OCI-LY7 (cell line): Measurements from ENCODE around the gene DGKH. TPM values are rescaled to one million over a fixed set of nuclear protein-coding genes. Genes with fewer than 3 reads are reported as not detected.

ENCODE experiments used
- BruUV-seq: library from RNA; stranded (reverse); fragments of 400-500 nt; replicated peaks from 2 replicates; lab custom pipeline; 2021; lab: Mats Ljungman, UMichigan
- CTCF ChIA-PET: fragments of 300-600 bp; sonication (Branson Sonifier 250); formaldehyde crosslinking; loops from one replicate; lab custom pipeline; 2022; ENCODE audit warnings: antibody characterized with exemption; ENCODE audit not compliant: unreplicated experiment; lab: Charles Lee
- POLR2A ChIA-PET: fragments of 300-600 bp; sonication (Branson Sonifier 250); formaldehyde crosslinking; loops from one replicate; lab custom pipeline; 2022; ENCODE audit warnings: antibody characterized with exemption; lab: Charles Lee
- DNase-seq: peaks from one replicate; pipeline ENCODE4 v3.0.0-alpha.2; 2015; ENCODE audit warnings: low spot score
- H2AFZ ChIP-seq: fragments of 200-600 bp; sonication (generic), shearing (Covaris generic); 2 replicates; pipeline ENCODE4 v1.6.1; 2014; ENCODE audit warnings: mild to moderate bottlenecking, antibody characterized with exemption, low read length, moderate library complexity
- H3K27ac ChIP-seq: fragments of 200-600 bp; sonication (generic); 2 replicates; pipeline ENCODE4 v1.5.1; 2014; ENCODE audit warnings: mixed run types, low read depth, mild to moderate bottlenecking, moderate library complexity, low read length, inconsistent platforms; ENCODE audit not compliant: poor library complexity, severe bottlenecking
- H3K36me3 ChIP-seq: fragments of 200-600 bp; sonication (generic); 2 replicates; pipeline ENCODE4 v1.6.1; 2014; ENCODE audit warnings: mild to moderate bottlenecking, antibody characterized with exemption, low read length, moderate library complexity, mixed read lengths; ENCODE audit not compliant: insufficient read depth
- H3K4me1 ChIP-seq: fragments of 200-600 bp; sonication (generic); 2 replicates; pipeline ENCODE4 v1.5.1; 2014; ENCODE audit warnings: mild to moderate bottlenecking, low read length; ENCODE audit not compliant: insufficient read depth, poor library complexity, severe bottlenecking
- H3K4me2 ChIP-seq: fragments of 200-600 bp; sonication (generic); 2 replicates; pipeline ENCODE4 v1.6.1; 2014; ENCODE audit warnings: mild to moderate bottlenecking, low read length
- H3K4me3 ChIP-seq: fragments of 200-600 bp; sonication (generic); 2 replicates; pipeline ENCODE4 v1.5.1; 2014; ENCODE audit warnings: mild to moderate bottlenecking, low read depth, low read length; ENCODE audit not compliant: poor library complexity, severe bottlenecking
- H3K79me2 ChIP-seq: fragments of 200-600 bp; sonication (generic); 2 replicates; pipeline ENCODE4 v1.6.1; 2016; ENCODE audit warnings: low read depth, mild to moderate bottlenecking, low read length, moderate library complexity, mixed read lengths; ENCODE audit not compliant: insufficient read depth
- H3K9me2 ChIP-seq: fragments of 200-600 bp; sonication (generic); 2 replicates; pipeline ENCODE4 v1.6.1; 2016; ENCODE audit warnings: mild to moderate bottlenecking, low read length, mixed read lengths; ENCODE audit not compliant: insufficient read depth
- H3K9me3 ChIP-seq: fragments of 200-600 bp; sonication (generic); 2 replicates; pipeline ENCODE4 v1.6.1; 2014; ENCODE audit warnings: mild to moderate bottlenecking, mixed run types, low read length, mixed read lengths
- H4K20me1 ChIP-seq: fragments of 200-600 bp; sonication (generic); 2 replicates; pipeline ENCODE4 v1.6.1; 2014; ENCODE audit warnings: mild to moderate bottlenecking, antibody characterized with exemption, low read length, moderate library complexity, mixed read lengths; ENCODE audit not compliant: insufficient read depth
- EZH2phosphoT487 ChIP-seq: fragments of 200-600 bp; sonication (generic); IDR thresholded peaks from 2 replicates; pipeline ENCODE4 v1.6.1; 2018; ENCODE audit warnings: low read depth, borderline replicate concordance, mild to moderate bottlenecking, mixed run types, antibody characterized with exemption, low read length, moderate library complexity, mixed read lengths
- intact Hi-C: fragments of 100-400 bp; cut with micrococcal nuclease; formaldehyde crosslinking; loops from one replicate; pipeline ENCODE4 v1.10.0; 2022; ENCODE audit not compliant: unreplicated experiment
- total RNA-seq, 2 experiments: library from RNA; depleted of rRNA in 1 of 2; stranded (reverse); fragments of >200 nt in 1 of 2; shearing (Covaris generic) in 1 of 2; gene quantifications; 2 replicates each; pipeline ENCODE4 v1.2.3, GENCODE V29; 2014 to 2022
- TF ChIP-seq, protein P1 (sequence below): fragments of 200-600 bp; sonication (generic); conservative IDR thresholded peaks from 2 replicates; pipeline ENCODE4 v1.5.1; 2014; ENCODE audit warnings: mild to moderate bottlenecking, antibody characterized with exemption, low read length, moderate library complexity, mixed read lengths

DGKH gene
- total RNA-seq, 2 experiments from 2014 or later, result 6.2 to 16.1 TPM

DNA sequence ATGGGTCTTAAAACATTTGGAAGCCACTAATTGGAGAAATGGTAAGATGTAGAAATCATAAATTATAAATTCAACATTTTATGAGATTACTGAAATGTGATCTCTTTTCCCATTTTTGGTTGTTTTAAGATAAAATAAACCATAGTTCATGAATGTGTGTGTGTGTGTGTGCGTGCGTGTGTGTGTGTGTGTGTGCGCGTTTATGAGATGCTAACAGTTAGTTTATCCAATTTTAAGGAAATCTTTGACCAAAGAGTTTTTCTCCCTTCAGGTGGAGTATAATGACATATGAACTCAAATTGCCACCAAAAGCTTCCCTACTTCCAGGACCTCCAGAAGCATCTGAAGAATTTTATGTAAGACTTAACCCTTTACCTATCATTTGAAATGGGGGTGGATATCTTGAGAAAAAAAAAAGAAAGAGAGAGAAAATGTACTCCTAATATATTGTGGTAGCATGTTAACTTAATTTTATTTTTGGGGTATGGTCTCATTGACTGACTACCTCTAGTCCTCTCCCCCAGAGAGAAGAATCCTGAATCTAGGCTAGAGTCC, 125.4 kb downstream of the DGKH start:
- intact Hi-C loops, result no loop called here
- no peak for DNase-seq
- H3K4me2 ChIP-seq, result no peak overlapping the region
- H4K20me1 ChIP-seq, result no peaks in the 10 kb centered on the region
- CTCF ChIA-PET, result no interaction called here
- no TSS peak for BruUV-seq
- H3K4me1 ChIP-seq, result no peaks in the 10 kb centered on the region
- H3K36me3 ChIP-seq, result no peaks in the 10 kb centered on the region
- POLR2A ChIA-PET, result interaction anchor here (0.8 kb wide), 1 partner anchor 281 kb away, joined by 3 read pairs; no protein-coding TSS in a partner anchor
- no peak overlapping the region for H2AFZ ChIP-seq
- no peak overlapping the region for H3K4me3 ChIP-seq
- H3K9me2 ChIP-seq, result no peaks in the 10 kb centered on the region
- no peak for TF ChIP-seq EZH2phosphoT487
- TF ChIP-seq, protein P1, sequence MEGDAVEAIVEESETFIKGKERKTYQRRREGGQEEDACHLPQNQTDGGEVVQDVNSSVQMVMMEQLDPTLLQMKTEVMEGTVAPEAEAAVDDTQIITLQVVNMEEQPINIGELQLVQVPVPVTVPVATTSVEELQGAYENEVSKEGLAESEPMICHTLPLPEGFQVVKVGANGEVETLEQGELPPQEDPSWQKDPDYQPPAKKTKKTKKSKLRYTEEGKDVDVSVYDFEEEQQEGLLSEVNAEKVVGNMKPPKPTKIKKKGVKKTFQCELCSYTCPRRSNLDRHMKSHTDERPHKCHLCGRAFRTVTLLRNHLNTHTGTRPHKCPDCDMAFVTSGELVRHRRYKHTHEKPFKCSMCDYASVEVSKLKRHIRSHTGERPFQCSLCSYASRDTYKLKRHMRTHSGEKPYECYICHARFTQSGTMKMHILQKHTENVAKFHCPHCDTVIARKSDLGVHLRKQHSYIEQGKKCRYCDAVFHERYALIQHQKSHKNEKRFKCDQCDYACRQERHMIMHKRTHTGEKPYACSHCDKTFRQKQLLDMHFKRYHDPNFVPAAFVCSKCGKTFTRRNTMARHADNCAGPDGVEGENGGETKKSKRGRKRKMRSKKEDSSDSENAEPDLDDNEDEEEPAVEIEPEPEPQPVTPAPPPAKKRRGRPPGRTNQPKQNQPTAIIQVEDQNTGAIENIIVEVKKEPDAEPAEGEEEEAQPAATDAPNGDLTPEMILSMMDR, result no peak
- no peaks in the 10 kb centered on the region for H3K79me2 ChIP-seq
- H3K27ac ChIP-seq, result no peak overlapping the region
- no peaks in the 10 kb centered on the region for H3K9me3 ChIP-seq

DNA sequence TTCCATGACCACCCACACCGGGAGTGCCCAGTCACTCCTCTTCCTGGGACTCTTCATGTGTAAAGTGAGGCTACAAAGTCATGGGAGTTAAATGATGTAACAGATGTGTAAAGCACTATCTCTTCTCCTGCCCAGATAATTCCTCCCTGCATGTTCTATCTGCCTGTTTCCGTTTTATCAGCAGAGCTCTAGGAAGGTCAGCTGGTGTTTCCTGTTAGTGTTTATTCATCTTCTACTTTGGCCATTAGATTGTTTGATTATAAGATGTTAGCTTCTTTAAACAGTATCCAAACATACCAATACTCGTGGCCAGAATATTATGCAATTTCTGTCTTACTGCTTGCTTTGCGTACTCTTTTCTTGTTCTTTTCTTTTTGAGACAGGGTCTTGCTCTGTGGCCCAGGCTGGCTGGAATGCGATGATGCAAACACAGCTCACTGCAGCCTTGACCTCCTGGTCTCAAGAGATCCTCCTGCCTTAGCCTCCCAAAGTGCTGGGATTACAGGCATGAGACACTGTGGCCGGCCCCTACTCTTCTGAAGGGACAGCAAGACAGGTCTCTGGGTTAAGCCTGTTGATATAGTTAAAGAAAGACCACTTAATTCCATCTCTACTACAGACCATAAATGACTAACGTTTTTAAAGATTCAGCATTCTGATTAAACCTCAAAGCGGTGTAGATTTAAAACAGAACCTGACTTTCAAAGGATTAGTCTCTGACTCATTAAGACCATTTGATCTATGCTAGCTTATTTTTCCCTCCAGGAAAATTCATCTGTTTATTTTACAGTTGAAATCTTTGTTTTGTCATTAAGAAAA, 126.1 kb downstream of the DGKH start:
- CTCF ChIA-PET, result no interaction called here
- BruUV-seq, result no TSS peak

More for the DNA sequence above, 126.1 kb downstream of the DGKH start:
- Histone ChIP-seq H3K36me3 (no peaks in the 10 kb centered on the region), H3K9me2 (no peaks in the 10 kb centered on the region), H3K4me3 (no peak overlapping the region), H4K20me1 (no peaks in the 10 kb centered on the region), H3K9me3 (no peaks in the 10 kb centered on the region), H2AFZ (no peak overlapping the region), H3K4me2 (no peak overlapping the region), H3K4me1 (no peaks in the 10 kb centered on the region), H3K79me2 (no peaks in the 10 kb centered on the region), H3K27ac (no peak overlapping the region)
- intact Hi-C loops, result no loop called here
- no peak for TF ChIP-seq EZH2phosphoT487
- TF ChIP-seq, protein P1, result no peak
- POLR2A ChIA-PET, result interaction anchor here (0.6 to 0.8 kb wide), 2 partner anchors 47 to 282 kb away, joined by 3 read pairs; no protein-coding TSS in a partner anchor
- DNase-seq, result no peak
